Measurements from ENCODE around the gene POU3F1.

The POU3F1 gene

DNA sequence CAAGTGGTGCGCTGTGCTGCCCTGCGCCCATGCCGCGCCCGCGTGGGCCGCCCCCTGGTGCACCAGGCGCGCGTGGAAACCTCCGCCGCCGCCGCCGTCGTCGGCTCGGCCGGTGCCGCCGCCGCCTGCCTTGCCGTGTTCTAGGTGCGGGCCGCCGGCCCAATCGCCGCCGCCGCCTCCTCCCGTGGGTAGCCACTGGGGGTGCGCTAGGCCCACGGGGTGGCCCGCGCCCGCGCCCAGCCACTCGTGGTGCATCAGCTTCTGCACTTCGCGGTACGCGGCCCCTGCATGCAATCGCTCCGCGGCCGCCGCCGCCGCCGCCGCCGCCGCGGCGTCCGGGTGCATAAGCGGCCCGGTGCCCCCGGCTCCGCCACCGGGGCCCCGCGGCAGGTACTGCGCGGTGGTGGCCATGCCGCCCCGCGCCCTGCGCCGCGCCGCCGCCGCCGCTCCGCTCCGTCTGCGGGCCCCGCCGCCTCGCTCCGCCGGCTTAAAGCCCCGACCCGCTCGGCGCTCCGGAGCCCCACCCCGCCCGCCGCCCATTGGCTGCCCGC, at the start of gene POU3F1:
TSS of gene POU3F1 (minus strand) at position 461 of the 551 bp plus-strand sequence. CDS start at position 411, 50 bp downstream.
- DNase-seq = no peak

GRCh38 chr1:38095454-38095931, 48.9 kb upstream of the POU3F1 start:
- no peak for DNase-seq

- no peak for DNase-seq
These were observed 48.2 kb upstream of the POU3F1 start for GRCh38 chr1:38094711-38095290.

- no peak for DNase-seq
These were observed 47.3 kb upstream of the POU3F1 start for GRCh38 chr1:38093569-38094520.

DNA sequence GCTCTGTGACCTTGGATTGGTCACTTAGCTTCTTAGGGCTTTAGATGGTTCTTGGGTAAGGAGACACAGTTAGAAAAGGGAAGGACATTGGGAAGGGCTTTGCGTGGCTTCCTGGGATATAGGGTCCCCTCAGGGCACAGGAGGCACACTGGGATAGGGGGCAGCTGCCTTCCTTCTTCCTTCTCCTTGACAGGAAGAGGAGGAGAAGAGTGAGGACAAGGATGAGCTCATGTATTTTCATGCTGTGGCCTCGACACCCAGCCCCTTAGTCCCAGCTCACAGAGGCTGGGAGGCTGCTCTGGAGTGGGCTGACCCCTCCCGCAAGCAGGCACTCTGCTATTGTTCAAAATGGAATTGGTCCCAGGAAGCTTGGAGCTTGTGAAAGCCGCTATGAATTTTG, 45.7 kb upstream of the POU3F1 start:
- no peak for DNase-seq

DNA sequence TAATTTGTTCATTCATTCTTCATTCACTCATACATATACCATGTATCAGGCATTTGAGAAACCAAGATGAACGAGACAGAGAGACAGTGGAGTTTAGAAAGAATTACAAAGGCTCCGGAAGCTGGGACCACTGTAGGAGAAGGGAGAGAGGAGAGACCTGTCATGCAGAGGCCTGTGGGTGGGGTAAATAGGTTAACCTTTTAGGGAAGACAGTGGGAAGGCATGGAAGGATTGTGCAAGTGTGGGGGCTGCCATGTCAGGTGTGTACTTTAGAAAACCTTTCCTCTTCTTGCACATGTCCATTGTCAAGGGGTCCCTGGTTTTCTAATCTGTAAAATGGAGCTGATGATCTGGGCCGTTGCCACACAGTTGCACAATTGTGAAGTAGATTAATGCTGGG, 44.2 kb upstream of the POU3F1 start:
- no peak for DNase-seq

DNA sequence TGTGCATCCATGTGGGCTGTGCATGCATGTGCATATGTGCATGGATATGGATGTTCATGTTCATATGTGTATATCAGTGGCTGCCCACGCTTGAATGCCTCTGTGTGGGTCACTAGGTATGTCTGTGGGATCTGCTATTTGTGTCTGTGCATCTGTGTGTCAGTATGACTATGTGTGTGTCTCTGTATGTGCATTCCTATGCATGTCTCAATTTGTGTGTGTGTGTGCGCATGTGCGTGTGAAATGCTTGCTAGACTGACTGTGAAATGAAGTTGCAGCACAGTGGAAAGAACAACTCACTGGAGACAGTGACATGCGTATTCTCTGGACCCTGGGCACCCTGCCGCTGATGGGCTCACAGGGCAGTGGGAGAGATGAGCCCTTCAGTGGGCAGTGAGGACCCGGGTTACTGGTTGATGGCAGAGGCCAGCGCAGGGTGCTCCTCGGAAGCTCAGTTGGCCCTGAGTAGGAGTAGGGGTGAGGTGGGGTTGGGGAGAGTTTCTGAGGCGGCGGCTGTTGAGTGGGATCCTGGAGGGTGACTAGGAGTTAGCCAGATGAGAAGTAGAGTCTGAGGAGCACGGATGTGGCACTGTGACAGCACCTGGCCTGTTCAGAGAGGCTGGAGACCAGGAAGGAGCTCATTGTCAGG, 43.2 kb upstream of the POU3F1 start:
- DNase-seq = no peak

DNA sequence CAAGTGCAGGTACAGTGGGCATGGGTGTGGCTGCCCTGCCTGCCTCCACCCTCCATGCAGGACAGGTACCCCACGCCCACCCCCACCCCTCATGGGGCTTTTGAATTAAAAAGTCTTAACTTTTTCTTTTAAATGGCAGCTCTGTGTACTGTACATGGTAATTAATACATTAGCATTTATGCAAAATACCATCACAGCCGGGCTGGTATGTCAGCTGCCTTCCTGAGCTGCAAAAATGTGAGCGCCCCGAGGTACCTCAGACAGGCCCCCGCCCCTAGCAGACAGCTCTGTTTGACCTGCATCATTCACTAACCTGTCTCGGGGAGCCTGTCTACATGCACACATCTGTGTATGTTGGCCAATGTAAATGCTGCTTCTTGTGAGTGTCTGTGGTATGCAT, 42.2 kb upstream of the POU3F1 start:
- DNase-seq = no peak

GRCh38 chr1:38088366-38088765, 41.8 kb upstream of the POU3F1 start:
- no peak for DNase-seq

GRCh38 chr1:38087676-38088075, 41.1 kb upstream of the POU3F1 start:
- no peak for DNase-seq

- DNase-seq = no peak
These were observed 39.2 kb upstream of the POU3F1 start for GRCh38 chr1:38085666-38086330.

DNA sequence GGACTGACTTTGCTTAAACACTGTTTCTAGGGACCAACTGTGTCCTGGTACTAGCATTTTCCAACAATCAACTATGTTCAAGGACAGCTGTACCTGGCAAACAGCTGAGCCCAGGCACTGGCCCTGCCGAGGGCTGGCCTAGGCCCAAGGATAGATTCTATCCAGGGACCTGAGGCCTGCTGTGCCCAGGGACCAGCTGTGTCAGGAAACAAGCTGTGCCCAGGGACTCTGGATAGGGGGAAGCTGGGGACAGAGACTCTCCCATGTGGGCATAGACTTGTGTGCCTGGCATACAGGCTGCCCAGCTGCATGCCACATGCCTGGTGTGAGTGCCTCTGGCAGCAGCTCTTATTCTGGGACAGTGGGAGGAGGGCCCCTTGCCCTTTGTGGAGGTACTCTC, 38.1 kb upstream of the POU3F1 start:
- no peak for DNase-seq

DNA sequence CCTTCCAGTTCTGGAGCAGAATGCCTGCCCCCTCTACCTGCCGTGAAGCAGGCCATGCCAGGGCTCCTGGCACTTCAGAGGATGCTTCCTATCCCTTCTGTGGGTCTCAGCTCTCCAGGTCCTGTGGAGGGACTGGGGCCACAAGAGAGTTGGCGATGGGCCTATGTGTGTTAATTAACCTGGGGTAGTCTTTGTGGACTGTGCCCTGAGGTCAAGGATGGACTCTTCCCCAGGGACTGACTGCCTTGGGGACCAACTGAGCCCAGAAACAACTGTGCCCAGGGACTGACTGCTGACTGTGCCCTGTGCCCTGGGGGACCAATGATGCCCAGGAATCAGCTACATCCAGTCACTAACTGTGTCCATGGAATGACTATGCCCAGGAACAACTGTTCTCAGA, 37.5 kb upstream of the POU3F1 start:
- no peak for DNase-seq

GRCh38 chr1:38083541-38083940, 36.9 kb upstream of the POU3F1 start:
- no peak for DNase-seq

DNA sequence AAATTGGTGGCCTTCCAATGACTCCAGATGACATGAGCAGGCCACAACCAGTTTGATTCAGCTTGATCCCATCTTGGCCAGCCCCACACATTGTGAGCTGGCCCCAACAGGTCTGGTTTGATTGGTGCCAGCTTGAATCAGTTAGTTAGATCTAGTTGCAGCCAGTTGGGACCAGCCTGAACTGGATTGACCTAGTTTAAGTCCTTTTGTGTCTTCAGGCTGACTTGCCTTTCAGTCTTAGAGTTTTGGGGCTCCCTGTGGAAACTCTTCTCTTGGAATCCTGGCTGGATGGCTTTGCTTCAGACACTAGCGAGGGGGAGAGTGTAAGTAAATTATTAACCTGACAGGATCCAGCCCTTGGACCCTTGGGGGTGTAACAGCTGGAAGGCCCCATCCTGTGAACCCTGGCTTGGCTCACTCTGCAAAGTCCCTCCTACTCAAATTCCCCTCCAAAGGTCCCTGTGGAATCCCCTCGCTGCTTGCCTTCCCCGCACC, 36.2 kb upstream of the POU3F1 start:
- no peak for DNase-seq

- no peak for DNase-seq
These were observed 32.4 kb upstream of the POU3F1 start for GRCh38 chr1:38079019-38079418.

DNA sequence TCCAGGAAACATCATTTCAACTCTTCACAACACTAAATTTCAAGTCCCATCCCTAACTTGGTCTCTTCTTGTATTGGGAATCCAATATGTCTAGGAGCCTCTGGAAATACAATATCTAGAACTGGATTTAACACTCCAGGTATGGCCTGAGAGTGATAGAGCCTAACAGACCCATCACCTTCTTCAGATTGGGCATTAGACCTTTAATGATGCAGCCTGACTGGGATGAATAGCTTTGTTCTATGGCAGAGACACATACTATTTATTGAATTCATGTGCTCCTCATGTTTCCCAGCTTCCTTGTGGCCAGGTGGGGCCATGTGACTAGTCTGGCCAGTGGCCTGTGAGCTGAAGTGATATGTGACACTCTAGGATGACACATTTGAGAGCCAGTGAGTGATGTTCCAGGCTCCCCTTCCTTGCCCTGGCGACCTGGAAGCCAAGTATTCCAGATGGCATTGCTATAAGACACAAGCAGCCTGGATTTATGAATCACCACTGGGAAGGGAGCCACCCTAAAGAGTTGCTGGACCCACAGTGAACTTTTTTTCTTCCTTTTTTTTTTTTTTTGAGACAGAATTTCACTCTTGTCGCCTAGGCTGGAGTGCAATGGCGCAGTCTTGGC, 31.0 kb upstream of the POU3F1 start:
- no peak for DNase-seq

DNA sequence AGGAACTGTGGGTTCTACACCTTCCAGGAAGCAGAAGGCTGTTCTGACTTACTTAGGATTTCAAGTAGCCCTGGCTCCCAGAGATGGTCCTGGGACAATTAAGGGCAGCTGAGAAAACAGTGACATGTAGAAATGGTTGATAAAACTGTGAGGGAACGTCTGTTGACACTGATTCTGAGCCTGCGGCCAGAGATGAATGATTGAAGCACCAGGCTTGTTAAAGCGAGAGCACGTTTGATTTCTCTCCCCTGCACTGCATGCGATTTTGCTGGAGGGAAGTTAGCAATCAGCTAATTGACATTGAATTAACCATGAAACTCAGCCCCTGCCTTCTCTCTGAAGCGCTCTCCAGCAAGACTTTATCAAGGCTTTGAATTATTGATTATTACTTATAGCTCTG, 29.9 kb upstream of the POU3F1 start:
- no peak for DNase-seq

GRCh38 chr1:38076038-38076437, 29.4 kb upstream of the POU3F1 start:
- no peak for DNase-seq

- DNase-seq = no peak
These were observed 28.6 kb upstream of the POU3F1 start for GRCh38 chr1:38075191-38075590.

- DNase-seq = no peak
These were observed 27.7 kb upstream of the POU3F1 start for GRCh38 chr1:38074302-38074677.

All from NCI-H1105 treated with DMSO at 0.1 percent for 48 hours (cell line).